Measurements from ENCODE around the gene ALKBH4.

GRCh38 chr7:102463841-102464576 is 654 bp downstream of the ALKBH4 start:
- TF ChIP-seq YY1 (IDR thresholded peaks at IDR 0.05; ENCODE audit: insufficient read depth, insufficient read length): no peak
- no peak for TF ChIP-seq ZNF274 (IDR thresholded peaks at IDR 0.05; ENCODE audit: low read depth, low read length)
- TF ChIP-seq SUZ12 (IDR thresholded peaks at IDR 0.05; ENCODE audit: extremely low read depth, insufficient read depth, insufficient read length): no peak
